Measurements from ENCODE around the gene MCF2L.

DNA sequence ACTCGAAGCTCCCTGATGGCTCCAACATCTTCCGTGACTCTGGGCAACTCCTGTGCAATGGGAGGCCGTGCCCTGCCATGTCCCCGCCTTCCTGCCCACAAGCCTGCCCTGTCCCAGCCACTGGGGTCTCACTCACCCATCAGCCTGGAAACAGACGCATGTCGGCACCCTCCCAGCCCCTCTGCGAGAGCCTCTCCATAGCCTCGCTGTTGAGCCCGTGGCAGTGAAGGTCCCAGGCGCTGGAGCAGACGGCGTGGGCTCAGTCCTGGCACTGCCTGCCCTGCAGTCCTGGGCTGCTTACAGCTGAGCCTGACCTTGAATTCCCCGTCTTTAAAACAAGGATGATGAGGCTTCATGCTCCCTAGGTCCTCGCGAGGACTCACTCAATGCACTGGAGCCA is 37.0 kb downstream of the MCF2L start:
- TF ChIP-seq, protein P1, sequence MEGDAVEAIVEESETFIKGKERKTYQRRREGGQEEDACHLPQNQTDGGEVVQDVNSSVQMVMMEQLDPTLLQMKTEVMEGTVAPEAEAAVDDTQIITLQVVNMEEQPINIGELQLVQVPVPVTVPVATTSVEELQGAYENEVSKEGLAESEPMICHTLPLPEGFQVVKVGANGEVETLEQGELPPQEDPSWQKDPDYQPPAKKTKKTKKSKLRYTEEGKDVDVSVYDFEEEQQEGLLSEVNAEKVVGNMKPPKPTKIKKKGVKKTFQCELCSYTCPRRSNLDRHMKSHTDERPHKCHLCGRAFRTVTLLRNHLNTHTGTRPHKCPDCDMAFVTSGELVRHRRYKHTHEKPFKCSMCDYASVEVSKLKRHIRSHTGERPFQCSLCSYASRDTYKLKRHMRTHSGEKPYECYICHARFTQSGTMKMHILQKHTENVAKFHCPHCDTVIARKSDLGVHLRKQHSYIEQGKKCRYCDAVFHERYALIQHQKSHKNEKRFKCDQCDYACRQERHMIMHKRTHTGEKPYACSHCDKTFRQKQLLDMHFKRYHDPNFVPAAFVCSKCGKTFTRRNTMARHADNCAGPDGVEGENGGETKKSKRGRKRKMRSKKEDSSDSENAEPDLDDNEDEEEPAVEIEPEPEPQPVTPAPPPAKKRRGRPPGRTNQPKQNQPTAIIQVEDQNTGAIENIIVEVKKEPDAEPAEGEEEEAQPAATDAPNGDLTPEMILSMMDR (IDR thresholded peaks at IDR 0.05): no peak
- TF ChIP-seq POLR2A (IDR thresholded peaks at IDR 0.05): no peak
- no peak for TF ChIP-seq POLR2AphosphoS5 (IDR thresholded peaks at IDR 0.05)
